T-helper 17 cell (primary cell): ENCODE results near the gene PKNOX2. TPM values are rescaled to one million over a fixed set of nuclear protein-coding genes. Genes with fewer than 3 reads are reported as not detected.

Experiments used
- ATAC-seq: fragments of 150-1000 bp; cut with Tn5 transposase; 2 replicates; pipeline ENCODE4 v1.10.0; 2021; ENCODE audit warnings: mild to moderate bottlenecking, moderate library complexity
- DNase-seq, 3 donors: peaks; one replicate each; pipeline versions ENCODE4 v3.0.0 to v3.0.0-alpha.2; 2020 to 2021
- H3K9me3 ChIP-seq: one replicate; pipeline ENCODE4 v1.7.0; 2013; ENCODE audit warnings: low read length, mild to moderate bottlenecking; ENCODE audit not compliant: control insufficient read depth, poor library complexity, severe bottlenecking
- H3K27ac Mint-ChIP-seq: one replicate; pipeline ENCODE4 v1.8.0; 2022; ENCODE audit warnings: mild to moderate bottlenecking, moderate library complexity, mixed read lengths
- H3K27me3 Mint-ChIP-seq: one replicate; pipeline ENCODE4 v1.8.0; 2022; ENCODE audit warnings: mixed read lengths
- H3K36me3 Mint-ChIP-seq: one replicate; pipeline ENCODE4 v1.8.0; 2022; ENCODE audit warnings: low read depth, mixed read lengths
- H3K4me1 Mint-ChIP-seq: one replicate; pipeline ENCODE4 v1.8.0; 2022; ENCODE audit warnings: mild to moderate bottlenecking, mixed read lengths
- H3K4me3 Mint-ChIP-seq: one replicate; pipeline ENCODE4 v1.8.0; 2022; ENCODE audit warnings: mild to moderate bottlenecking, moderate library complexity, mixed read lengths
- total RNA-seq, 4 donors: library from RNA in 2 of 4; stranded (reverse) in 2 of 4; gene quantifications; one replicate each; pipeline ENCODE4 v1.2.3 and lab custom pipeline; 2022 to 2026

The PKNOX2 gene
- total RNA-seq, 2 donors from 2014 or later: not detected

DNA sequence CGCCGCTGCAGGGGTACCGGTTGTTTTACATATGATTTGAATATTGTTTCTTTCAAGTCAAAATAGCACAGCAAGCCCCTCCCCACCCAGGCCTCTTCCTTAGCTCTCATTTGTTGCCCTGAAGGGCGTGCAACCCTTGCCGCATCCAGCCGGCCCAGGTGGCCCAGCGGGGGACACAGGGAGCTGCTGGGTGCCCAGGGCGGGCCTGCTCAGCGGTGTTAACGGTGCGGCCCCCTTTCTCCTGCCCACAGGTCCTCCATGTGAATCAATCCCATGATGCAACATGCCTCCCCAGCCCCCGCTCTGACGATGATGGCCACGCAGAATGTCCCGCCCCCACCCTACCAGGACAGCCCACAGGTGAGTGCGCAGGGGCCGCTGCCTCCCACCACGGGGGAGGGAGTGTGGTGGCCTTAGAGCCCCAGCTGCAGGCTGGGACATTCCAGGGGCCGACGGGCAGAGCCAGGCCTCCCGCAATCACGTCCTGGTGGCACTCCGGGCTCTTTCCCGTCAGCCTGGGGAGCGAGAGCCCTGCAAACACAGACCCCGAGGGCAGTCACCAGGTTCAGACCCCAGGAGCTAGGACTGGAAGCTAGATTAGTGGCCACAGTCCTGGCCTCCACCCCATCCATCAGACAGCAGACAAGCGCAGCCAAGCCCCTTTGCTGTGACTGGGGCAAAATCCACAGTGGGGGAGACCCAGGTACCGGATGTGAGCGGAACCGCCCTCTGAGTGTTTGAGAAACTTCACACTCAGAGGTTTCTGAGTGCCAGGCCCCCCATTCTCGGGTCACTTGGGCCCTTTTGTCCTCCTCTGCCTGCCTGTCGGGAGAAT is 186.7 kb downstream of the PKNOX2 start:
- H3K4me1 Mint-ChIP-seq: peaks cover 4% of the 10 kb centered on the region
- DNase-seq (no peak), ATAC-seq (no peak)
- H3K36me3 Mint-ChIP-seq: no peaks in the 10 kb centered on the region
- H3K27me3 Mint-ChIP-seq: peaks cover 24% of the 10 kb centered on the region
- no peak overlapping the region for H3K4me3 Mint-ChIP-seq
- H3K9me3 ChIP-seq: no peaks in the 10 kb centered on the region
- H3K27ac Mint-ChIP-seq: no peak overlapping the region

GRCh38 chr11:125351868-125352250 is 187.3 kb downstream of the PKNOX2 start:
- H3K4me3 Mint-ChIP-seq: no peak overlapping the region
- DNase-seq (no peak), ATAC-seq (no peak)
- no peaks in the 10 kb centered on the region for H3K36me3 Mint-ChIP-seq
- H3K27me3 Mint-ChIP-seq: peaks cover 24% of the 10 kb centered on the region
- H3K27ac Mint-ChIP-seq: no peak overlapping the region
- H3K4me1 Mint-ChIP-seq: peaks cover 4% of the 10 kb centered on the region
- no peaks in the 10 kb centered on the region for H3K9me3 ChIP-seq

- ATAC-seq (no peak), DNase-seq (no peak)
- H3K9me3 ChIP-seq: no peaks in the 10 kb centered on the region
- Mint-ChIP-seq H3K36me3 (no peaks in the 10 kb centered on the region), H3K27me3 (peaks cover 12% of the 10 kb centered on the region), H3K27ac (no peak overlapping the region), H3K4me3 (no peak overlapping the region), H3K4me1 (peaks cover 6% of the 10 kb centered on the region)
Measured at GRCh38 chr11:125356797-125357196, 192.2 kb downstream of the PKNOX2 start.

DNA sequence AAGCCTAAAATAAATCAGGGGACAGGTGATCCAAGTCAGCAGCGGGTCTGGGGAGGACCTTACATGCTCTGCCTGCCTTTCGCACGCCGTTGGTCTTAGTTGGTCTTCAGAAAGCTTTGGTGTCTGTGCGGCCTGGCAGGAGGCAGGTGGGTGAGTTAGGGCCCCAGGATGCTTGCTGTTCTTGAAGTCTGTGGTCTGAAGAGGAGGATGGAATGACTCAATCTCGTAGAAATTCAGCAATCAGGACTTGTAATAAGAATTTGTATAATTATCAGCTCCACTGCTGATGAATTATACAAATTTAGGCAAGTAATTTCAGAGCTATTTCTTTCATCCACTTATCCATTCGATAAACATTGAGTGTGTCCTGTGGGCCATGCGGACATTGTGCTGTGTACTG is 193.0 kb downstream of the PKNOX2 start:
- no peak for ATAC-seq
- H3K9me3 ChIP-seq: no peaks in the 10 kb centered on the region
- DNase-seq: no peak
- Mint-ChIP-seq H3K27ac (no peak overlapping the region), H3K36me3 (no peaks in the 10 kb centered on the region), H3K27me3 (peaks cover 5% of the 10 kb centered on the region), H3K4me3 (no peak overlapping the region), H3K4me1 (peaks cover 6% of the 10 kb centered on the region)

DNA sequence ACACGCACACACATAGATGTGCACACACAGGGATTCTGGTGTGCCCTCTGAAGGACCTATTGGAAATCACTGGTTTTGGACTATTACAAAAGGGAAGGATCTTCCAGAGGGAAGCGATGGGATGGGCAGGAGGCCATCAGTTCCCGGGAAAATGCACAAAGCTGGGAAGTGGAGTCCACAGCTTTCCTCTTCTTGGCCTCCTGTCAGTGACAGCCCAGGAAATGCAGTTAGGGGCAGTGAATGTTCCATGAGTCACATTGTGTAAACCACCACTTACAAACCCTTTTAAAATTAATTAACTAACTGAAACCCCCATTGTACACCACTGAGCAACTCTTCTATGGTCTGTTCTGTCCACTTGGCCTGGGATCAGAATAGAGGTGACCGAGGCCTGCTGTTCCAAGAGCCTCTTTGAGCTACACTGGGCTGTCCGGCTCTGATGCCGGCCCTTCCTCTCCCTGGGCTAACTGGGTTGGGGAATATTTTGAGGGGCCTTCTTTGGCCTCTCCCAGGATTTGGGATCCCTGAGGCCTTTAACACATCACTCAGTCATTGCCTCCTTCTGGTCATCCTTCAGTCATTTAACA is 193.8 kb downstream of the PKNOX2 start:
- no peaks in the 10 kb centered on the region for H3K9me3 ChIP-seq
- no peak overlapping the region for H3K27ac Mint-ChIP-seq
- ATAC-seq: no peak
- peaks cover 6% of the 10 kb centered on the region for H3K4me1 Mint-ChIP-seq
- peaks cover 4% of the 10 kb centered on the region for H3K27me3 Mint-ChIP-seq
- no peak for DNase-seq
- no peak overlapping the region for H3K4me3 Mint-ChIP-seq
- no peaks in the 10 kb centered on the region for H3K36me3 Mint-ChIP-seq

DNA sequence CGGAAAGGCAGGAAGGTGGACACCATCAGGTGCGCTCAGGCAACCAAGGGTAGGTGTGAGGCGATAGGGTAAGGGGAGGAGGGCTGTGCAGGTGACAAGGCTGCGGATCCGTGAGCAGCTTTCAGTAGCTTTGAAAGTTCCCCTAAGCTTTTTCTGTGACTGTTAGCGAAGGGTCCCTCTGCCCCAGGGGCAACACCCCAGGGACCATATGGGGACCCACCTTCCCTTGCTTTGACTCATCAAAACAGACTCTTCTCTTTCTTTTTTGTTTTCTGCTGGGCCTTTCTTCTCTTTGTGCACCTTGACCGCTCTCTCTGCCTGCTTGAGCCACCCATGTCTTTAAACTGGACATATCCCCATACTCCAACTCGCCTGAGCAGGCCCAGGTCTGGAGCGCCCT is 194.6 kb downstream of the PKNOX2 start:
- ATAC-seq (no peak), DNase-seq (no peak)
- H3K27me3 Mint-ChIP-seq: peaks cover 4% of the 10 kb centered on the region
- H3K4me1 Mint-ChIP-seq: peaks cover 6% of the 10 kb centered on the region
- no peak overlapping the region for H3K27ac Mint-ChIP-seq
- H3K36me3 Mint-ChIP-seq: no peaks in the 10 kb centered on the region
- H3K4me3 Mint-ChIP-seq: no peak overlapping the region
- H3K9me3 ChIP-seq: no peaks in the 10 kb centered on the region

GRCh38 chr11:125360066-125360465 is 195.5 kb downstream of the PKNOX2 start:
- no peak overlapping the region for H3K27ac Mint-ChIP-seq
- no peaks in the 10 kb centered on the region for H3K36me3 Mint-ChIP-seq
- ATAC-seq: no peak

DNA sequence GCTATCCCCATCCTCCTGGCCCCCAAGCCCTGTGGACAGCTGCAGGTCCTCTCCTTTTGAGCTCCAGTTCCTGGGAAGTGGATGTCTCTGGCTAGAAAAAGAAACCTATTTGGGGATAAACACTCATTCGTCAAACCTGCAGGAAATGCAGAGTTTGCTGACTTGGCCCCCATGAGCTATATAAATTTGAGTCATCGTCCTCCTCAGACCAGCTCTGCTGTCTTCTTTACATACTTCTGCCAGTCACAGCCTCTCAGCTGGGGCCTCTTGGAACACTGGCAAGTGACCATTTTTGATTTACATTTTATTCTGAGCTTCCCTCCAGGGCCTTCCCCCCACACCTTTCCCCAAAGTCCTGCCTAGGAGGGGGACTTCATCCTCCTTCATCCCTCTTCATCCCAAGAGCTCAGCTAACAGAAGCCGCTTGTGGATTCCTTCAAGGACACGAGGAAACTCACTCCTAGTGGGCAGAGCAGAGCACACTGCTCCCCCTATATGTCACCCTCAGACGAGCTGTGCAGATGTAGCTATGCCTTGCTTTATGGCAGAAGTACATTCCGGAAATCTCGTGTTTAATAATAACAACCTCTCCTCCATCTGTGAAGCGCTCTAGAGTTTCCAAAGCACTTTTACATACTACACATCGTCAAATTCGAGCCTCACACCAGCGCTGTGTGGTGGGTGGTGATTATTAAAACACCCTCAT is 199.7 kb downstream of the PKNOX2 start:
- H3K9me3 ChIP-seq: no peaks in the 10 kb centered on the region
- Mint-ChIP-seq H3K36me3 (no peaks in the 10 kb centered on the region), H3K4me3 (no peak overlapping the region), H3K4me1 (no peaks in the 10 kb centered on the region), H3K27ac (no peak overlapping the region), H3K27me3 (peaks cover 44% of the 10 kb centered on the region)
- DNase-seq (no peak), ATAC-seq (no peak)

More at GRCh38 chr11:125360066-125360465, 195.5 kb downstream of the PKNOX2 start:
- no peaks in the 10 kb centered on the region for H3K9me3 ChIP-seq
- Mint-ChIP-seq H3K27me3 (peaks cover 14% of the 10 kb centered on the region), H3K4me3 (no peak overlapping the region), H3K4me1 (peaks cover 6% of the 10 kb centered on the region)
- DNase-seq: no peak

DNA sequence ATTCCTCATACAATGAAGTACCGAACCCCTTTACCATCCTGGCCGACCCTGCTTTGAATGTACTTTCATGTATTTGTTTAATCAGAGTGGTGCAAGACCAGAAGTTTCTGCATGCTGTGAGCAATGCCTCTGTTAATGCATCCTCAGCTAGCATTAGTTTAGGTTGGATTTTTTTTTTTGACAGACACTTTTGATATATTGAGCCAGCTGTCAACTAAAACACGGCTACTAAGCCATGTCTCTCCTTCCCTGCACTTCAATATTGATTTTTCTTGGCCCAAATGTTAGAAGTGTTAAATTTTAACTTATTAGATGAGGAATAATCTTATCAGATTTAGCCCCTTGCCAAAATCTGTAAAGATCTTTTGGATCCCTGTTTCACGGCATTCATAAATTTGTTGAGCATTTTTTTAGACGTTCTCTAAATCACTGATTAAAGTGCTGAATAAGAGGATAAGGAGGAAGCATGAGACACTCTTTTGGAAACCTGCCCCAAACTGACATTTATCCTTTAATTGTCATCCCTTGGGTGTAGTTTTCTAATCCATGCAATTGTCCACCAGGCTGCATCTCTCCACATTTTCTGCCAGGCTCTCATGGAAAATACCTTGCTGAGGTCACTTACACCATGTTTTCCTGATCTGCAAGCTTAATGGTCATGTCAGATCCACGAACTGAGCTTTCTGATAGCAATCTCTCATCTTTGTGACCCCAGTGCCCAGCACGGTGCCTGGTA is 200.8 kb downstream of the PKNOX2 start:
- peaks cover 51% of the 10 kb centered on the region for H3K27me3 Mint-ChIP-seq
- DNase-seq (no peak), ATAC-seq (no peak)
- no peaks in the 10 kb centered on the region for H3K9me3 ChIP-seq
- no peaks in the 10 kb centered on the region for H3K36me3 Mint-ChIP-seq
- no peak overlapping the region for H3K4me3 Mint-ChIP-seq
- peaks cover 2% of the 10 kb centered on the region for H3K4me1 Mint-ChIP-seq
- no peak overlapping the region for H3K27ac Mint-ChIP-seq

GRCh38 chr11:125367710-125368109 is 203.2 kb downstream of the PKNOX2 start:
- H3K4me1 Mint-ChIP-seq: peaks cover 9% of the 10 kb centered on the region
- peaks cover 71% of the 10 kb centered on the region for H3K27me3 Mint-ChIP-seq
- no peak overlapping the region for H3K4me3 Mint-ChIP-seq
- DNase-seq (no peak), ATAC-seq (no peak)
- H3K36me3 Mint-ChIP-seq: peaks cover 4% of the 10 kb centered on the region
- no peak overlapping the region for H3K27ac Mint-ChIP-seq
- H3K9me3 ChIP-seq: no peaks in the 10 kb centered on the region

GRCh38 chr11:125368757-125369156 is 204.2 kb downstream of the PKNOX2 start:
- no peak for DNase-seq
- no peak for ATAC-seq
- Mint-ChIP-seq H3K27ac (no peak overlapping the region), H3K27me3 (peaks cover 81% of the 10 kb centered on the region), H3K4me3 (no peak overlapping the region), H3K4me1 (peaks cover 9% of the 10 kb centered on the region), H3K36me3 (peaks cover 4% of the 10 kb centered on the region)
- no peaks in the 10 kb centered on the region for H3K9me3 ChIP-seq

GRCh38 chr11:125369808-125370207 is 205.3 kb downstream of the PKNOX2 start:
- DNase-seq (no peak), ATAC-seq (no peak)
- Mint-ChIP-seq H3K27ac (no peak overlapping the region), H3K36me3 (peaks cover 4% of the 10 kb centered on the region), H3K4me1 (peaks cover 9% of the 10 kb centered on the region), H3K27me3 (peaks cover 74% of the 10 kb centered on the region), H3K4me3 (no peak overlapping the region)
- H3K9me3 ChIP-seq: no peaks in the 10 kb centered on the region
